Inflammatory macrophage (primary cell): ENCODE results near the gene UPK1A.
A peak's percentile ranks its signal among the peaks of the same experiment; 100 is the strongest.
"Not testable (repeated sequence)": the region's sequence is repeated elsewhere in the genome, so short reads cannot be mapped to it uniquely, and the experiment has no call there.

Source experiments
- DNase-seq, 2 donors: peaks; one replicate each; pipeline ENCODE4 v3.0.0-alpha.2; 2020 to 2022

The UPK1A gene

DNA sequence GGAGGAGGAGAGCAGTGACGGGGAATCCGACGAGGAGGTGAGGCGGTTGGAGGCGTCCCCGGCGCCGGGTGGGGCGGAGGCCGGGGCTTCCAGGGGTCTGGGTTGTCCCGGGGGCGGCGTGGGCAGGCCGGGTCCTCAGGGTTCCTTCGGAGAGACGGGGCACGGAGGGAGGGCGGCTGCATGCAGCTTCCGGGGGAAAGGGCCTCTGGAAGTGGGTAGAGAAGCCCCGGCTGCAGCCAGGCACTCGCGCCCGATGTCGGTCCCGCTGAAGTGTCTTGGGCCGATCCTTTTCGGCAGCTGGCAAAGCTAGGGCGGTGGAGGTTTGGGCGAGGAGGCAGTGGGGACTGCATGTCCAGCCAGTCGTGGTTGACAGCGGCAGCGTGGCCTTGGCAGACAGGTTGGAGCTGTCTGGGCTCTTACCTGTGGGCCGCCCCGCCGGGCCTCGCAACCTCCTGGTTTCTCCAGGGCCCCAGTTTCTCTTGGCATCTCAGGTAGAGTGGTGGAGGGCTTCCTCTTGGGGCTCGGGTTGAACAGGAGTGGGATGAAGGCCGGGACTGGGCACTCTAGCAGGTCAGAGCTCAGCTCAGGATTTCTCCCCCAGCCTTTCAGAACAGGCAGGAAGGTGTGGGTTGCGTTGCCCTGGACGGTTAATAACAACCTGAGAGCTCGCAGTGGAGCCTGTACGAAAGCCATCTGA, 52.2 kb downstream of the UPK1A start:
- peak; percentile 26 to 36 for DNase-seq

GRCh38 chr19:35719402-35720162, 53.3 kb downstream of the UPK1A start:
- no peak for DNase-seq

GRCh38 chr19:35720163-35720524, 53.8 kb downstream of the UPK1A start:
- DNase-seq: no peak

DNA sequence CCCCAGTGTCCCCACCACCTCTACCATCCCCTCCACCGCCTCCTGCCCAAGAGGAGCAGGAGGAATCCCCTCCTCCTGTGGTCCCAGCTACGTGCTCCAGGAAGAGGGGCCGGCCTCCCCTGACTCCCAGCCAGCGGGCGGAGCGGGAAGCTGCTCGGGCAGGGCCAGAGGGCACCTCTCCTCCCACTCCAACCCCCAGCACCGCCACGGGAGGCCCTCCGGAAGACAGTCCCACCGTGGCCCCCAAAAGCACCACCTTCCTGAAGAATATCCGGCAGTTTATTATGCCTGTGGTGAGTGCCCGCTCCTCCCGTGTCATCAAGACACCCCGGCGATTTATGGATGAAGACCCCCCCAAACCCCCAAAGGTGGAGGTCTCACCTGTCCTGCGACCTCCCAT, 54.3 kb downstream of the UPK1A start:
- DNase-seq: no peak

GRCh38 chr19:35721374-35721773, 55.1 kb downstream of the UPK1A start:
- DNase-seq: no peak

DNA sequence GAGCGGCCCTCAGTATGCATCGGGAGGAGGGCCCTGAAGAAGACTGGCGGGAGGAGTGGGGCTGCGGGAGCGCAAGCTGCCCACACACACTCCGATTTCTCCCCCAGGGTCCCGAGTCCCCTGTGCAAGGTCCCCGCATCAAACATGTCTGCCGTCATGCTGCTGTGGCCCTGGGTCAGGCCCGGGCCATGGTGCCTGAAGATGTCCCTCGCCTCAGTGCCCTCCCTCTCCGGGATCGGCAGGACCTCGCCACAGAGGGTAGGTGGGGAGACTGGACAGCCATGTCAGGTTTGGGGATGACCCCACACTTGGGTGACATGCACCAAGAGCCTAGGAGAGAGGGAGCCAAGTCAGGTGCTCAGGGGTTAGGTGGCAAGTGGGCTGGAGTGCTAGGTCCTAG, 56.1 kb downstream of the UPK1A start:
- no peak for DNase-seq

DNA sequence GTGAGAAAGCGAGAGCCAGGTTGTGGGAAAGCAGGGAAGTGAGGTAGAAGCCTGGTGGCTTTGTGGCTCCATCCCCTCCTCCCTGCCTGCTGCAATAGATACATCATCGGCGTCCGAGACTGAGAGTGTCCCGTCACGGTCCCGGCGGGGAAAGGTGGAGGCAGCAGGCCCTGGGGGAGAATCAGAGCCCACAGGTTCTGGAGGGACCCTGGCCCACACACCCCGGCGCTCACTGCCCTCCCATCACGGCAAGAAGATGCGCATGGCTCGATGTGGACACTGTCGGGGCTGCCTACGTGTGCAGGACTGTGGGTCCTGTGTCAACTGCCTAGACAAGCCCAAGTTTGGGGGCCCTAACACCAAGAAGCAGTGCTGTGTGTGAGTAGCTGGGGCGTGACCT, 56.6 kb downstream of the UPK1A start:
- no peak for DNase-seq

- no peak for DNase-seq
Measured at GRCh38 chr19:35723671-35724070, 57.4 kb downstream of the UPK1A start.

DNA sequence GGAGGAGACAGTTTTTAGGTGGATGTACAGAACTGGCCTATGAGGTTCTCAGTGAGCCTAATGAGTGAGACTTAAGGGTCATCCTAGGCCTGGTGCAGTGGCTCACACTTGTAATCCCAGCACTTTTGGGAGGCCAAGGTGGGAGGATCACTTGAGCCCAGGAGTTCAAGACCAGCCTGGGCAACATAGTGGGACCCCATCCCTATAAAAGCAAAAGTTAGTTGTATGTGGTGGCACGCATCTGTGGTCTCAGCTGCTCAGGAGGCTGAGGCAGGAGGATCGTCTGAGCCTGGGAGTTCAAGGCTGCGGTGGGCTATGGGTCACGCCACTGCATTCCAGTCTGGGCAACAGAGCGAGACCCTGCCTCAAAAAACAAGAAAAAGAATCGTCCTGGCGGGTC, 57.8 kb downstream of the UPK1A start:
- not testable (repeated sequence) for DNase-seq

DNA sequence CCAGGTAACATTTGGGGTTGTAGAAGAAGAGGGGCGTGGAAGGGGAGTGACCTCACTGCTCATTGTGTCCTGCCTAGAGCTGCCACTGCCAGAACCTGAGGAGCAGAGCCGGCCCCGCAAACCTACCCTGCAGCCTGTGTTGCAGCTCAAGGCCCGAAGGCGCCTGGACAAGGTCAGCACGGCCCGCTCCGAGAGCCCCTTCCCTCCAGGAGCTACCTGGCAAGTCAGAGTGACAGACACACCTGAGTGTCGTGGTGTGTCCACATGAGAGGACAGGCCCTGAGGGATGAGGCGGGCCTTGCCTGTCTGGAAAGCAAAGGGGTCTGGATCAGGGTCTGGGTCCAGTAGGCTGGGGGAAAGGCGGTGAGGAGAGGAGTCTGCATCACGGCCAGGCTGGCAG, 58.2 kb downstream of the UPK1A start:
- no peak for DNase-seq

GRCh38 chr19:35725216-35725861, 59.0 kb downstream of the UPK1A start:
- DNase-seq: no peak

GRCh38 chr19:35727053-35727955, 61.0 kb downstream of the UPK1A start:
- DNase-seq: no peak
